ENCODE results near the gene SIM2.

The SIM2 gene

GRCh38 chr21:36738489-36739126 is 39.7 kb downstream of the SIM2 start:
- no peak for DNase-seq (ENCODE audit: low spot score)

GRCh38 chr21:36741506-36741905 is 42.6 kb downstream of the SIM2 start:
- DNase-seq (ENCODE audit: low spot score), result no peak

- DNase-seq (ENCODE audit: low spot score), result no peak
Observed at GRCh38 chr21:36743008-36743407, 44.1 kb downstream of the SIM2 start.

GRCh38 chr21:36743446-36743845 is 44.5 kb downstream of the SIM2 start:
- no peak for DNase-seq (ENCODE audit: low spot score)

- DNase-seq (ENCODE audit: low spot score), result no peak
Observed at GRCh38 chr21:36744190-36744559, 45.3 kb downstream of the SIM2 start.

- no peak for DNase-seq (ENCODE audit: low spot score)
Observed at GRCh38 chr21:36744560-36745231, 45.8 kb downstream of the SIM2 start.

- DNase-seq (ENCODE audit: low spot score), result no peak
Observed at GRCh38 chr21:36745459-36745858, 46.5 kb downstream of the SIM2 start.

GRCh38 chr21:36747041-36747814 is 48.3 kb downstream of the SIM2 start:
- DNase-seq (ENCODE audit: low spot score), result peak; percentile 31

GRCh38 chr21:36747815-36748383 is 49.0 kb downstream of the SIM2 start:
- DNase-seq (ENCODE audit: low spot score), result peak; percentile 76

- no peak for DNase-seq (ENCODE audit: low spot score)
Observed at GRCh38 chr21:36749935-36750575, 51.1 kb downstream of the SIM2 start.

- no peak for DNase-seq (ENCODE audit: low spot score)
Observed at GRCh38 chr21:36750576-36750959, 51.7 kb downstream of the SIM2 start.

- no peak for DNase-seq (ENCODE audit: low spot score)
Observed at GRCh38 chr21:36751383-36751782, 52.5 kb downstream of the SIM2 start.

- no peak for DNase-seq (ENCODE audit: low spot score)
Observed at GRCh38 chr21:36753556-36753955, 54.6 kb downstream of the SIM2 start.

- DNase-seq (ENCODE audit: low spot score), result no peak
Observed at GRCh38 chr21:36754241-36754898, 55.5 kb downstream of the SIM2 start.

GRCh38 chr21:36756527-36756926 is 57.6 kb downstream of the SIM2 start:
- no peak for DNase-seq (ENCODE audit: low spot score)

GRCh38 chr21:36757196-36757595 is 58.3 kb downstream of the SIM2 start:
- DNase-seq (ENCODE audit: low spot score), result no peak

GRCh38 chr21:36759348-36760083 is 60.6 kb downstream of the SIM2 start:
- no peak for DNase-seq (ENCODE audit: low spot score)

- no peak for DNase-seq (ENCODE audit: low spot score)
Observed at GRCh38 chr21:36761685-36762084, 62.8 kb downstream of the SIM2 start.

- DNase-seq (ENCODE audit: low spot score), result no peak
Observed at GRCh38 chr21:36762642-36763041, 63.7 kb downstream of the SIM2 start.

GRCh38 chr21:36763305-36763704 is 64.4 kb downstream of the SIM2 start:
- DNase-seq (ENCODE audit: low spot score), result no peak

GRCh38 chr21:36765229-36765628 is 66.3 kb downstream of the SIM2 start:
- no peak for DNase-seq (ENCODE audit: low spot score)
